Nephron (organoid): ENCODE data around the gene PACRG.

ENCODE experiments used
- H3K27ac Mint-ChIP-seq, 3 experiments: 2 replicates each; pipeline ENCODE4 v1.8.0; 2020; ENCODE audit warnings: mixed read lengths in 3 of 3, mild to moderate bottlenecking in 2 of 3, moderate library complexity in 1 of 3
- H3K27me3 Mint-ChIP-seq: 2 replicates; pipeline ENCODE4 v1.8.0; 2021; ENCODE audit warnings: low read depth, mild to moderate bottlenecking, moderate library complexity, mixed read lengths
- H3K36me3 Mint-ChIP-seq: 2 replicates; pipeline ENCODE4 v1.8.0; 2020; ENCODE audit warnings: low read depth, mixed read lengths
- H3K4me1 Mint-ChIP-seq: 2 replicates; pipeline ENCODE4 v1.8.0; 2020; ENCODE audit warnings: mixed read lengths
- H3K4me3 Mint-ChIP-seq, 3 experiments: 2 replicates each; pipeline ENCODE4 v1.8.0; 2020; ENCODE audit warnings: mild to moderate bottlenecking in 3 of 3, mixed read lengths in 3 of 3, moderate library complexity in 2 of 3
- H3K9me3 Mint-ChIP-seq: 2 replicates; pipeline ENCODE4 v1.8.0; 2020; ENCODE audit warnings: mixed read lengths
- TF ChIP-seq, protein P1 (sequence below), 3 experiments: fragments of 200-600 bp; sonication (generic); IDR thresholded peaks; one replicate each; pipeline ENCODE4 v1.5.0; 2021; ENCODE audit warnings: antibody characterized with exemption in 3 of 3; ENCODE audit not compliant: unreplicated experiment in 3 of 3

PACRG gene

DNA sequence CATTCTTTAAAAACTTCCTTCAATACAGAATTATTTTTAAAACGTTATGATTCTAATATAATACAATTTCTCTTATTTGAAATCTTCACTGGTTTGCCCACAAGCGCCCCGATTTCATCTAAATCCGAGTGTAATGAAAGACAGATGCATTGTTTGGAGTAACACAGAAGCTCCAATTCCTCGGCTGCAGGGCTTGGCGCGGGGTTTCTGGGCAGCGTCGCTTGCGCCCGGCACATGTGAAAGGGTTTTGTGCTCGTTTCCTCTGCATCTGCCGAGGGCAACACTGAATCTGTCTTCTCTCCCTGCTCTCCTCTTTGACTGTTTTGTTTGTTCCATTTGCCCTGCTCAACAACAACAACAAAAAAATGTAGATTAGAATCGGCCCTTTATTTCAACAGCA is 438.1 kb downstream of the PACRG start:
- H3K27me3 Mint-ChIP-seq = peaks cover 6% of the 10 kb centered on the region
- TF ChIP-seq, protein P1, sequence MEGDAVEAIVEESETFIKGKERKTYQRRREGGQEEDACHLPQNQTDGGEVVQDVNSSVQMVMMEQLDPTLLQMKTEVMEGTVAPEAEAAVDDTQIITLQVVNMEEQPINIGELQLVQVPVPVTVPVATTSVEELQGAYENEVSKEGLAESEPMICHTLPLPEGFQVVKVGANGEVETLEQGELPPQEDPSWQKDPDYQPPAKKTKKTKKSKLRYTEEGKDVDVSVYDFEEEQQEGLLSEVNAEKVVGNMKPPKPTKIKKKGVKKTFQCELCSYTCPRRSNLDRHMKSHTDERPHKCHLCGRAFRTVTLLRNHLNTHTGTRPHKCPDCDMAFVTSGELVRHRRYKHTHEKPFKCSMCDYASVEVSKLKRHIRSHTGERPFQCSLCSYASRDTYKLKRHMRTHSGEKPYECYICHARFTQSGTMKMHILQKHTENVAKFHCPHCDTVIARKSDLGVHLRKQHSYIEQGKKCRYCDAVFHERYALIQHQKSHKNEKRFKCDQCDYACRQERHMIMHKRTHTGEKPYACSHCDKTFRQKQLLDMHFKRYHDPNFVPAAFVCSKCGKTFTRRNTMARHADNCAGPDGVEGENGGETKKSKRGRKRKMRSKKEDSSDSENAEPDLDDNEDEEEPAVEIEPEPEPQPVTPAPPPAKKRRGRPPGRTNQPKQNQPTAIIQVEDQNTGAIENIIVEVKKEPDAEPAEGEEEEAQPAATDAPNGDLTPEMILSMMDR (IDR thresholded peaks at IDR 0.05; ENCODE audit: unreplicated experiment in 3 of 3) = no peak
- H3K4me3 Mint-ChIP-seq = no peak overlapping the region
- no peaks in the 10 kb centered on the region for H3K36me3 Mint-ChIP-seq
- no peak overlapping the region for H3K27ac Mint-ChIP-seq
- peaks cover 8% of the 10 kb centered on the region for H3K9me3 Mint-ChIP-seq
- H3K4me1 Mint-ChIP-seq = no peaks in the 10 kb centered on the region

DNA sequence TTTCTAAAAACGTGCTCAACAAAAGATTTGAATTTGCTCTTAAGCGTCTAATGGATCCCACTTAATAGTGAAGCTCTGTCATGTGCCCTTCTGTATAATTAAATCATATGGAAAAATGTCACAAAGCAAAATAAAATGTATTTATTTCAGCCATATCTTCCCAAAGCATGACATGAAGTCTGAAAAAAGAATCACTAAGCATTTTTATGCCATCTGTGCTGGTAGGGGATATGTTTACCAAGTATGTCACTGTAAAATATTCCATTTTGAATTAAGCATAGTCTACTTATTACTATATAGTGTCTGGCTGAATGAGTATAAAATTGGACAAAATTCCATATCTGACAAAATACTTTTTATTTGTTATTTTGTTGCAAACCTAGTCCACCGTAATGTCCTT is 438.7 kb downstream of the PACRG start:
- Mint-ChIP-seq H3K9me3 (peaks cover 8% of the 10 kb centered on the region), H3K4me3 (no peak overlapping the region), H3K27me3 (peaks cover 6% of the 10 kb centered on the region), H3K27ac (no peak overlapping the region), H3K36me3 (no peaks in the 10 kb centered on the region), H3K4me1 (no peaks in the 10 kb centered on the region)
- TF ChIP-seq, protein P1 (IDR thresholded peaks at IDR 0.05; ENCODE audit: unreplicated experiment in 3 of 3) = no peak

DNA sequence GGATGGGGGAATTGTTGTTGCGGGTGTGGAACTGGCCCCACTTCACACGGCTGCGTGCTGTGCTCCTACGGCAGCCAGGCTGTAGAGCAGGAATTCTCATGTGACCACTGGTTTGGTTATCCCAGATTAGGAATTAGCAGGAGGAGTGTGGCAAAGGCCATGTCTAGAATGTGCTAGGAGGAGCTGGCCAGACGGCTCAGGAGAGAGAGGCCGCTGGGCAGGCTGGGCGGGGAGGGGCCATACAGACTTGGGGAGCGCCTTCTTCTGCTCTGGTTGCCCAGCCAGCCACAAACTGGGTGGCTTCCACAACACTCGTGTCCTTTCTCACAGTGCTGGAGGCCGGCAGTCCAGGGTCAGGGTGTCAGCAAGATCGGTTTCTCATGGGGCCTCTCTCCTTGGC is 441.7 kb downstream of the PACRG start:
- Mint-ChIP-seq H3K9me3 (peaks cover 8% of the 10 kb centered on the region), H3K36me3 (no peaks in the 10 kb centered on the region), H3K4me3 (no peak overlapping the region), H3K4me1 (no peaks in the 10 kb centered on the region), H3K27me3 (peaks cover 6% of the 10 kb centered on the region), H3K27ac (no peak overlapping the region)
- TF ChIP-seq, protein P1 (IDR thresholded peaks at IDR 0.05; ENCODE audit: unreplicated experiment in 3 of 3) = no peak

DNA sequence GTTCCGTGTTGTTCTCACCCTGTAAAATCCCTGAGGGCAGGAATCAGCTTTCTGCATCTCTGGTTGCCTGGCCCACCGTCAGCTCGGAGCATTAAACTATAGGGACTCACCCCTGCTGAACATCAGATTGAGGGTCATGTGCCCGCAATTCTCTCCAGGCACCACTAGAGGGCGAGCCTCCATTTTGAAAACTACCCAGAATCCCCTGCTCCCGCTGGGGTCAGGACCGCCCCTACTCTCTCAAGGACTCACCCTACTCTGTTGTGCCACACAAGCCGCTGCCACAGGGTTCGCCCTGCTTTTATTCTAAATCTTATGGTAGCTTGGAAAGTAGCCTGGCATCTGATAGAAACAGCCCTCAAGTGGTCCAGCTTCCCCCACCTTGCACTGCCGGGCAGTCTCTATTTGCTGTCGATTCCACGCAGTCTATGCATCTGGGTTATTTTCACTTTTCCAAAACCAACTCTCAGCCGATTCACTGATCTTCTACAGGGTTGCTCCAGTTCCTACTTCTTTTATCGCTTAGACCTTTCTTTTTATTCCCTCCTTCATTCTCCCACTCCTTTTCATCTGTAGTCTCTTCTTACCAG is 442.6 kb downstream of the PACRG start:
- no peak overlapping the region for H3K27ac Mint-ChIP-seq
- H3K9me3 Mint-ChIP-seq = peaks cover 8% of the 10 kb centered on the region
- H3K4me1 Mint-ChIP-seq = no peaks in the 10 kb centered on the region
- H3K36me3 Mint-ChIP-seq = no peaks in the 10 kb centered on the region
- TF ChIP-seq, protein P1 (IDR thresholded peaks at IDR 0.05; ENCODE audit: unreplicated experiment in 3 of 3) = peak; percentile 34 to 47 (median 38)
- H3K4me3 Mint-ChIP-seq = no peak overlapping the region
- H3K27me3 Mint-ChIP-seq = peaks cover 6% of the 10 kb centered on the region

DNA sequence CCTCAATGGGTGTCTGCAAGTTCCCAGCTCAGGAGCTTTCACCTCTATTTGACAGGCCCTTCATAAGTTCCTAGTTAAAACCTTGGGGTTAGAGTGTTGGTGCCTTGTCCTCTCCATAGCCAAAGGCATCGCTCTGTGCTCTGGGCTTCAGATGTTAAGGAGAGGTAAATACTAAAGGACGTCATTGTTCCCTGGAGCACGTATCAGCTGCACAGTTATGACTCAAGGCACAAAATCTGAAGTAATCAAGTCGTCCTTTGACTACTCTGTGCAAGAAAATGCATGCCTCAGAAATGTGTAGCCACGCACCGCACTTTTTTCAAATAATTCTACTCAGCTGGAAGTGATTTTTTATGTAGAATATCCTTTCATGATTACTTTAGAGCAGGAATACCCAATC is 446.0 kb downstream of the PACRG start:
- no peak overlapping the region for H3K27ac Mint-ChIP-seq
- peaks cover 12% of the 10 kb centered on the region for H3K4me1 Mint-ChIP-seq

DNA sequence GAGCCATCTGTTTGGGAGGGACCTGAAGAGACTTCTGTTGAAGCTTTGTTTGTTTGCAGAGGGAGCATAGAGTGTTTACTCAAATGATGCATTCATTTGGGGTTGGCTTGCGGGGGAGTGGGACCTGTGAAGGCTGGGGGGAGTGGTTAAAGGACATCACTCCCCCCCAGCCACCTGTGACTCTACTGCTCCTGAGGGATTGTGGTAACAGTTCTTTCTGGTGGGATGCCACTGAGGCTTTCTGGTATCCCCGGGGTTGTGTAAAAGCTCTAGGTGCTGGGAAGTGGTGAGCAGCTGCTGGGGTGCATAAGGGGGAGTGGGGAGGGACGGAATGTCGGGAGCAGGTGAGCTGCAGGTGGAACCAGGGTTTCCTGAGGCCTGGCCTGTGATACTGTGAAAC is 447.5 kb downstream of the PACRG start:
- TF ChIP-seq, protein P1 (IDR thresholded peaks at IDR 0.05; ENCODE audit: unreplicated experiment in 3 of 3) = no peak
- Mint-ChIP-seq H3K4me1 (peaks cover 12% of the 10 kb centered on the region), H3K27ac (no peak overlapping the region)

More for the DNA sequence above, 446.0 kb downstream of the PACRG start:
- Mint-ChIP-seq H3K4me3 (no peak overlapping the region), H3K36me3 (no peaks in the 10 kb centered on the region), H3K27me3 (peaks cover 6% of the 10 kb centered on the region), H3K9me3 (peaks cover 8% of the 10 kb centered on the region)
- TF ChIP-seq, protein P1 (IDR thresholded peaks at IDR 0.05; ENCODE audit: unreplicated experiment in 3 of 3) = no peak

More for the DNA sequence above, 447.5 kb downstream of the PACRG start:
- Mint-ChIP-seq H3K4me3 (no peak overlapping the region), H3K36me3 (no peaks in the 10 kb centered on the region), H3K27me3 (no peaks in the 10 kb centered on the region), H3K9me3 (peaks cover 2% of the 10 kb centered on the region)
